CD1c-positive myeloid dendritic cell (primary cell): ENCODE data around the gene PIK3CG.
"Not testable (repeated sequence)": the region's sequence is repeated elsewhere in the genome, so short reads cannot be mapped to it uniquely, and the experiment has no call there.

Experiments
- DNase-seq: peaks from one replicate; pipeline ENCODE4 v3.0.0-alpha.2; 2016; ENCODE audit errors: extremely low spot score

PIK3CG gene

GRCh38 chr7:106887421-106887820, 22.3 kb downstream of the PIK3CG start:
- DNase-seq, result peak; percentile 59

DNA sequence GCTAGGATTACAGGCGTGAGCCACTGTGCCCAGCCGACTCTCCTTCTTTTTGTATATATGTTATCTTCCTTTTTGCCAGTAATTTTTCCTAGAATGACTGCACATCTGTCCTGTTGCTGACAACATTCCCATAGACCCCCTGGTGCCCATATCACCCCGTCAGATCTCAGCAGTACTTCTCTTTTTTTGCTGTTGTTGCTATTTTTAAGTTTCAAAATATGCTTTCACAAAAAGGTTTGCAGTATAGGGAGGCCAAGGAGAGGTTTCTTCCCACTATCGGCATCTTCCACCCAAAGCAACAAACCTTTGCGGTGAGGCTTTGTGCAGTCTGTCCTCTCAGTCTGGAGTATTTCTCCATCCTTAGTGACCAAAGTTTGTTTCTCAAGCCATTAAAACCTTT, 23.1 kb downstream of the PIK3CG start:
- DNase-seq, result no peak

DNA sequence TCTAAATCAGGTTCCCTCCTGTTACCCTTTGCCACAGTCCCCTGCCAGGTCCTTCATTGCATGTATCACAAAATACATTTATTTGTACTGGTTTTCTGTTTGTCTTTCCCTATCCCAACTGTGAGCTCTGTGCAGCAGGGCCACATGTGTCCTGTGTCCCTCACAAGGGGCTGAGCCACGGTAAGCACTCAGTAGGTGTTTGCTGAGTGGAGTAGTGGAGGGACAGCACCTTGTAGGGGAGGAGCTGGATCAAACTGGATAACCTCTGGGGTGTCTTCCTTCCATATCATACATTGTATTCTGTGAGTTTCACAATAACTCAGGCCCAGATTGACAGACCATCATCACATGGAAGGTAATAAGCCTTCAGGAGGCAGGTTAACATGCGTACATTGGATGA, 25.9 kb downstream of the PIK3CG start:
- DNase-seq, result no peak

DNA sequence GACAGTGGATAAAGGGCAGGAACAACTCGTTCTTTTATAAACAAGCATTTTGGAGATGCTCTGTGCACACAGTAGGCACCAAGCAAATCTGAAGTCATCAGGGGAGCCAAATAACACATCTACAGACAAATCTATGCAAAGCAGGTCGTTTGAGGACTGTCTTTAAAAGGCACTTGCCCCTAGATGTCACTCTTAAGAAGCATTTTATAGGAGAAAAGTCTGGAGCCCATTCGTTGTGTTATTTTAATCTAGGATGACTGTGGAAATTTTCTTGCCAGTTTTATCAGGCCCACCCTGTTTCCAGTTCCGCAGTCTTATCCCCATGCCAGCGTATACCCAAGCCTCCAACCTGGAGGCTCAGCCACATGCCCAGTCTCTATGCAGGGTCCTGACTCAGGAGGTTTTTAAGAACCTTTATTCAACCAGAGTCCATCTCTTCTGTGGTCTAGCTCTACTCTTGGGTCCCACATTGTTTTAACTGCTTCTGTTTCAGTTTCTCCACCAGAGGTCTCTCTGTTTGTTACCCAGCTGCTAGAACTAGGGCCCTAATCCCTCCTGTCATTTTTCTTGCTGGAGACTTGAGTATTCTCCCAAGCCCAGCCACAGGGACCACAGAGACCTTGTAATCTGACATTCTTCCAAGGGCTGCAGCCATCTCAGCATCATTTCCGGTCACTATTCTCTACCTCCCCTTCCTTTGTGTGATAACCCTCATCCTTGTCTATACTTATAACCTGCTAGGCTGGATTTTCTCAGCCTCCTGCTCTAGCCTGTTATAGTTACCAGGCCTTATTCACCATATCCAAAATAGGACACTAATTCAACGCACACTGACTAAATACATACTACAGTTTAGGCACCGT, 26.7 kb downstream of the PIK3CG start:
- DNase-seq, result no peak

- no peak for DNase-seq
Measured at GRCh38 chr7:106893591-106893990, 28.5 kb downstream of the PIK3CG start.

DNA sequence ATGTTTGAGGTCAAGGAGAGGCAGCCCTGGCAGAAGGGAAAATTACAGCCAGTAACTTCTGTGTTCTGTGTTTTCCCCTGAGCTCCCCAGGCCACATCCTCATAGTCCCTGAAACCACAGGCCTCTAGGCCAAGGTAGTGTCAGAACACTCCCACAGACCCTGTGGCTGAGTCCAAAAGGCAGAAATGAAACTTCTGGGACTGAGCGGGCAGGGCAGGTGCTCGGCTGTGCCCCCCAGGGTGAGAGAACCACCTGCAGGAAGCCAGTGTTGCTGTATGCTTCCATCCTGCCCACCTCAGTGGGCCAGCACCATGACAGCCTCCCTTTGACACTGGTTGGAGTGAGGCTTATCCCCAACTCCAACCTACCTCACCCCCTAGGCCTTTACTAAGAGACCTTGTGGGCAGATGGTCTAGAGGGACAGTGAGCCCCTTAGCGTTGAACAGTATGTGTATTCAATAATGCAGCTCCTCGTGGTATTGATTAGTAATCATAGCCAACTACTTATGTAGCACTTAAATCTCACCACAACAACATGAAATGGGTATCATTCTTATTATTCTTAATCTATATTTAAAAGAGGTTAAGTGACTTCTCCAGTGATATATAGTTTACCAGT, 30.3 kb downstream of the PIK3CG start:
- peak; percentile 47 for DNase-seq

DNA sequence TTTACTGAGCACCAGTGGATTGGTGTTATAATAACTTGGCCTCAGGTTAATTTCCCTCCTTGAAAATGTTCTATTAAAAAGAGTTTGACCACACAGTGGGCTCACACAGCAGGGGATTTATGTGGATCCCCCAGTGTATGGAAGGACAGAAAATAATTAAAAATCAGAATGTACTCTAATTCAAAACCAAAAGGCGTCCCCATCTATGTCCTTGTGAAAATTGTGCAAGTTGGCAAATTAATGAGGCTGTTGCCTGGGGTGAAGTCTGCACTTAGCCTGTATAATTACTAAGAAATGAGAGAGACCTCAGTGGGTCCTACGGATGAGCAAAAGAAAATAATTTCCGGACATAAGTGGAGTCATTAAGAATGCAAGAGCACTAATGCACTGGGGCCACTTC, 31.1 kb downstream of the PIK3CG start:
- DNase-seq, result no peak

GRCh38 chr7:106897553-106897952, 32.5 kb downstream of the PIK3CG start:
- DNase-seq, result not testable (repeated sequence)

GRCh38 chr7:106898967-106899366, 33.9 kb downstream of the PIK3CG start:
- not testable (repeated sequence) for DNase-seq

GRCh38 chr7:106901828-106902441, 36.9 kb downstream of the PIK3CG start:
- peak; percentile 4 for DNase-seq

GRCh38 chr7:106905734-106906133, 40.7 kb downstream of the PIK3CG start:
- DNase-seq, result no peak

GRCh38 chr7:106911959-106912358, 46.9 kb downstream of the PIK3CG start:
- no peak for DNase-seq

DNA sequence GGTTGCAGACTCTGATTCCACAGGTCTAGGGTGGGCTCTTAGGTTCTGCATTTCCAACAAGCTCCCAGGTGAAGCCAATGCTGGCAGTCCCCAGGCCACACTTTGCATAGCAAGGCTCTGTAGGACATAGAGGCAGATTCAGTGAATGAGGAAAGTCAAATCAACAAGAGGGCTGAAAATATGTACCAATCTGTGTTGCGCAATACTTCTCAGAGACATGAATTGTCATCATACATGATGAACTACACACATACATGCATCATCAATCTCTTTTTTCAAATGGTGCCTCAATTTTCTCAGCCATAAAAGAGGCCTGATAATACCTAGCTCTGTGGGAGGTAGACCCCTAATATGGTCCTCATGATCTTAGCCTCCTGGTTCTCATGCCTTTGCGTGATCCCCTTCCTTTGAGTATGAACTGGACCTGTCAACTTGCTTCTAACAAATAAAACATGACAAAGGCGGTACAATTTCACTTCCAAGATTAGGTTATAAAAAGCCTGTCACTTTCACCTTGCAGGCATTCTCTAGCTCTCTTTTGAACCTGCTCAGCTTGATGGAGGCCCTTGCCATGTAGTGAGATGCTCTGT, 49.0 kb downstream of the PIK3CG start:
- no peak for DNase-seq

GRCh38 chr7:106915407-106915806, 50.3 kb downstream of the PIK3CG start:
- DNase-seq, result no peak

GRCh38 chr7:106915873-106916272, 50.8 kb downstream of the PIK3CG start:
- DNase-seq, result no peak

DNA sequence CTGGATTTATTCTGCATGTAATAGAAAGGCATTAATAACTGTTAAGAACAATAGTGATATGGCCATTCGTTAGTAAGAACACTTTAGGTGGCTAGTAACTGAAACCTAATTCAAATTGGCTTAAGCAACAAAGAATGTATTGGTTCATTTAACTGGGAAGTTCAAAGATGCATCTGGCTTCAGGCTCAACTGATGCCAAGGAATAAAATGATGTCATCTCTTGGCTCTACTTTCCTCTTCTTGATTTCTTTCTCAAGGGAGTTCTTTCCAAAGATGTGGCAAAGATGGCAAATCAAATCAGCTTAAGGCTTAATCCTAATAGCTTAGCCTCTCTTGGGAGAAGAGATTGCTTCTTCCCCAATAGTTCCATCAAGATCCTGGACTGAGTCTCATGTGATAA, 51.6 kb downstream of the PIK3CG start:
- no peak for DNase-seq

GRCh38 chr7:106918991-106919390, 53.9 kb downstream of the PIK3CG start:
- DNase-seq, result no peak

DNA sequence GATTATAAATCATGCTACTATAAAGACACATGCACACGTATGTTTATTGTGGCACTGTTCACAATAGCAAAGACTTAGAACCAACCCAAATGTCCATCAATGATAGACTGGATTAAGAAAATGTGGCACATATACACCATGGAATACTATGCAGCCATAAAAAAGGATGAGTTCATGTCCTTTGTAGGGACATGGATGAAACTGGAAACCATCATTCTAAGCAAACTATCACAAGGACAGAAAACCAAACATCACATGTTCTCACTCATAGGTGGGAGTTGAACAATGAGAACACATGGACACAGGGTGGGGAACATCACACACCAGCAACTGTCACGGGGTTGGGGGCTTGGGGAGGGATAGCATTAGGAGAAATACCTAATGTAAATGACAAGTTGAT, 59.4 kb downstream of the PIK3CG start:
- not testable (repeated sequence) for DNase-seq

GRCh38 chr7:106926892-106927291, 61.8 kb downstream of the PIK3CG start:
- no peak for DNase-seq

GRCh38 chr7:106927536-106927935, 62.5 kb downstream of the PIK3CG start:
- DNase-seq, result no peak

- not testable (repeated sequence) for DNase-seq
Measured at GRCh38 chr7:106929616-106930015, 64.5 kb downstream of the PIK3CG start.

DNA sequence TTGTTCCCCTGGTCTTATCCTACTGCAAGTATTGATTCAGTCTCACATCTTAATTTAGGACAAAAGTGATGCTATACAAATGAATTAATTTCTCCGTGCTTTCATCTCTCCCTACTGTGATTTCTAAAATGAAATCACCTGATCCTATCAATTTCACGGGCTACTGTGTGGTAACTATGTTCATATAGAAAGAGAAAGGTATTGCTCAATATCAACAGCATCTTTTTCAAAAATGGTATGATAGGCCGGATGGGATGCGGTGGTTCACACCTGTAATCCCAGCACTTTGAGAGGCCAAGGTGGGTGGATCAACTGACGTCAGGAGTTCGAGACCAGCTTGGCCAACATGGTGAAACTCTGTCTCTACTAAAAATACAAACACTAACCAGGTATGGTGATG, 71.2 kb downstream of the PIK3CG start:
- DNase-seq, result no peak
